Fibroblast of skin of right biceps (primary cell): ENCODE results near the gene GRK5.
"Not testable (repeated sequence)": the region's sequence is repeated elsewhere in the genome, so short reads cannot be mapped to it uniquely, and the experiment has no call there.

Source experiments
- DNase-seq: peaks from one replicate; pipeline ENCODE4 v3.0.0-alpha.2; 2013

The GRK5 gene

GRCh38 chr10:119447823-119448546, 240.6 kb downstream of the GRK5 start:
- no peak for DNase-seq

- no peak for DNase-seq
Measured at GRCh38 chr10:119448628-119449584, 241.5 kb downstream of the GRK5 start.

- peak; percentile 91 for DNase-seq
Measured at GRCh38 chr10:119449760-119450461, 242.5 kb downstream of the GRK5 start.

GRCh38 chr10:119450606-119451299, 243.4 kb downstream of the GRK5 start:
- peak; percentile 31 for DNase-seq

- no peak for DNase-seq
Measured at GRCh38 chr10:119451300-119451896, 244.0 kb downstream of the GRK5 start.

- no peak for DNase-seq
Measured at GRCh38 chr10:119452396-119452795, 245.0 kb downstream of the GRK5 start.

- no peak for DNase-seq
Measured at GRCh38 chr10:119453313-119453712, 245.9 kb downstream of the GRK5 start.

GRCh38 chr10:119454316-119454715, 246.9 kb downstream of the GRK5 start:
- no peak for DNase-seq

GRCh38 chr10:119454990-119455389, 247.6 kb downstream of the GRK5 start:
- no peak for DNase-seq

GRCh38 chr10:119455609-119456434, 248.5 kb downstream of the GRK5 start:
- no peak for DNase-seq

GRCh38 chr10:119456435-119456810, 249.1 kb downstream of the GRK5 start:
- DNase-seq, result no peak

- DNase-seq, result no peak
Measured at GRCh38 chr10:119457966-119458766, 250.8 kb downstream of the GRK5 start.

- no peak for DNase-seq
Measured at GRCh38 chr10:119459681-119460340, 252.4 kb downstream of the GRK5 start.

- no peak for DNase-seq
Measured at GRCh38 chr10:119460369-119461195, 253.2 kb downstream of the GRK5 start.

GRCh38 chr10:119461380-119461779, 254.0 kb downstream of the GRK5 start:
- no peak for DNase-seq

GRCh38 chr10:119461923-119462322, 254.6 kb downstream of the GRK5 start:
- DNase-seq, result no peak

- no peak for DNase-seq
Measured at GRCh38 chr10:119462773-119463172, 255.4 kb downstream of the GRK5 start.

GRCh38 chr10:119463195-119463594, 255.8 kb downstream of the GRK5 start:
- DNase-seq, result not testable (repeated sequence)

GRCh38 chr10:119465085-119465484, 257.7 kb downstream of the GRK5 start:
- no peak for DNase-seq
